Astrocyte (in vitro differentiated cells and primary cell): ENCODE results near the gene PRMT2. TPM values are rescaled to one million over a fixed set of nuclear protein-coding genes. Genes with fewer than 3 reads are reported as not detected.

ENCODE experiments used
- total RNA-seq: library from RNA; stranded (reverse); gene quantifications from 2 replicates; pipeline ENCODE4 v1.2.1, GENCODE V29; 2021

Gene PRMT2
- total RNA-seq, 1 donor from 2014 or later, result 106 TPM

Other genes starting within 250 kb of the PRMT2 start
- gene DIP2A, start 176.8 kb upstream of the PRMT2 start, total RNA-seq, result 33.0 and 35.4 TPM in 2 replicates
- 1.0 and 2.0 TPM in 2 replicates for gene S100B, start 30.6 kb upstream of the PRMT2 start, total RNA-seq